Vein endothelial cell (primary cell): ENCODE measurements around the gene DDX20. TPM values are rescaled to one million over a fixed set of nuclear protein-coding genes. Genes with fewer than 3 reads are reported as not detected.
A peak's percentile ranks its signal among the peaks of the same experiment; 100 is the strongest.

ENCODE experiments used
- small RNA-seq: library from RNA; depleted of rRNA; stranded (forward); fragments of <200 nt; gene quantifications from one replicate; pipeline ENCODE3, GENCODE V24; 2012
- total RNA-seq: library from RNA; depleted of rRNA; stranded (reverse); fragments of >200 nt; gene quantifications from 2 replicates; pipeline ENCODE4 v1.2.3, GENCODE V29; 2012

DDX20 gene
- total RNA-seq: 25.5 and 28.6 TPM in 2 replicates

GRCh38 chr1:111755331-111756123 lies at the start of gene DDX20:
DDX20 (plus strand) TSS chr1:111755901; CDS start chr1:111755925, 24 bp downstream.

GRCh38 chr1:111739194-111739924 lies 16.3 kb upstream of the DDX20 start, which contains the start of gene INKA2:
INKA2 (minus strand) TSS chr1:111739395; CDS start chr1:111739242, 153 bp downstream.

Small RNA genes lying within 50 kb of the gene (small RNA-seq; reads per million reads assigned to genes)
- 0.85 reads per million, percentile 52 among the genes with 10 or more reads in this experiment for gene INKA2

Other genes with a start within 250 kb of the DDX20 start
- 20.6 and 26.6 TPM in 2 replicates for gene RAP1A, start 136.1 kb upstream of the DDX20 start, total RNA-seq
- 5.6 and 10.1 TPM in 2 replicates for gene INKA2, start 16.5 kb upstream of the DDX20 start, total RNA-seq
- gene KCND3, start 233.8 kb downstream of the DDX20 start, total RNA-seq: under 0.01 TPM in 2 replicates